ENCODE measurements around the gene UBTD2.

UBTD2 gene

GRCh38 chr5:172238334-172238733 is 45.2 kb downstream of the UBTD2 start:
- no peak for DNase-seq (ENCODE audit: extremely low spot score)
- TF ChIP-seq, protein P1, sequence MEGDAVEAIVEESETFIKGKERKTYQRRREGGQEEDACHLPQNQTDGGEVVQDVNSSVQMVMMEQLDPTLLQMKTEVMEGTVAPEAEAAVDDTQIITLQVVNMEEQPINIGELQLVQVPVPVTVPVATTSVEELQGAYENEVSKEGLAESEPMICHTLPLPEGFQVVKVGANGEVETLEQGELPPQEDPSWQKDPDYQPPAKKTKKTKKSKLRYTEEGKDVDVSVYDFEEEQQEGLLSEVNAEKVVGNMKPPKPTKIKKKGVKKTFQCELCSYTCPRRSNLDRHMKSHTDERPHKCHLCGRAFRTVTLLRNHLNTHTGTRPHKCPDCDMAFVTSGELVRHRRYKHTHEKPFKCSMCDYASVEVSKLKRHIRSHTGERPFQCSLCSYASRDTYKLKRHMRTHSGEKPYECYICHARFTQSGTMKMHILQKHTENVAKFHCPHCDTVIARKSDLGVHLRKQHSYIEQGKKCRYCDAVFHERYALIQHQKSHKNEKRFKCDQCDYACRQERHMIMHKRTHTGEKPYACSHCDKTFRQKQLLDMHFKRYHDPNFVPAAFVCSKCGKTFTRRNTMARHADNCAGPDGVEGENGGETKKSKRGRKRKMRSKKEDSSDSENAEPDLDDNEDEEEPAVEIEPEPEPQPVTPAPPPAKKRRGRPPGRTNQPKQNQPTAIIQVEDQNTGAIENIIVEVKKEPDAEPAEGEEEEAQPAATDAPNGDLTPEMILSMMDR (IDR thresholded peaks at IDR 0.05; ENCODE audit: control extremely low read depth, extremely low read depth, low read depth, missing control alignments) = no peak
- POLR2A ChIA-PET = no interaction called here
- CTCF ChIA-PET = no interaction called here

GRCh38 chr5:172235827-172236736 is 47.5 kb downstream of the UBTD2 start:
- DNase-seq (ENCODE audit: extremely low spot score) = no peak
- ChIA-PET POLR2A (no interaction called here), CTCF (interaction anchor here (1.2 kb wide), 1 partner anchor 11 kb away, joined by 3 read pairs; no protein-coding TSS in a partner anchor)
- TF ChIP-seq, protein P1 (IDR thresholded peaks at IDR 0.05; ENCODE audit: control extremely low read depth, extremely low read depth, low read depth, missing control alignments) = no peak

GRCh38 chr5:172235132-172235780 is 48.3 kb downstream of the UBTD2 start:
- CTCF ChIA-PET = no interaction called here
- DNase-seq (ENCODE audit: extremely low spot score) = no peak
- TF ChIP-seq, protein P1 (IDR thresholded peaks at IDR 0.05; ENCODE audit: control extremely low read depth, extremely low read depth, low read depth, missing control alignments) = no peak
- POLR2A ChIA-PET = no interaction called here

- no peak for DNase-seq (ENCODE audit: extremely low spot score)
- CTCF ChIA-PET = interaction anchor here (1.3 to 1.4 kb wide), 2 partner anchors 10 to 49 kb away, joined by 3 to 5 read pairs; partner anchors contain the start of gene UBTD2
- POLR2A ChIA-PET = no interaction called here
- TF ChIP-seq, protein P1 (IDR thresholded peaks at IDR 0.05; ENCODE audit: control extremely low read depth, extremely low read depth, low read depth, missing control alignments) = no peak
Observed at GRCh38 chr5:172234031-172234430, 49.5 kb downstream of the UBTD2 start.

GRCh38 chr5:172229904-172230303 is 53.7 kb downstream of the UBTD2 start:
- ChIA-PET POLR2A (interaction anchor here (0.6 kb wide), 1 partner anchor 56 kb away, joined by 3 read pairs; no protein-coding TSS in a partner anchor), CTCF (interaction anchor here (0.8 to 1.0 kb wide), 2 partner anchors 47 to 53 kb away, joined by 3 to 6 read pairs; partner anchors contain the start of gene UBTD2)
- no peak for DNase-seq (ENCODE audit: extremely low spot score)
- TF ChIP-seq, protein P1 (IDR thresholded peaks at IDR 0.05; ENCODE audit: control extremely low read depth, extremely low read depth, low read depth, missing control alignments) = no peak

DNA sequence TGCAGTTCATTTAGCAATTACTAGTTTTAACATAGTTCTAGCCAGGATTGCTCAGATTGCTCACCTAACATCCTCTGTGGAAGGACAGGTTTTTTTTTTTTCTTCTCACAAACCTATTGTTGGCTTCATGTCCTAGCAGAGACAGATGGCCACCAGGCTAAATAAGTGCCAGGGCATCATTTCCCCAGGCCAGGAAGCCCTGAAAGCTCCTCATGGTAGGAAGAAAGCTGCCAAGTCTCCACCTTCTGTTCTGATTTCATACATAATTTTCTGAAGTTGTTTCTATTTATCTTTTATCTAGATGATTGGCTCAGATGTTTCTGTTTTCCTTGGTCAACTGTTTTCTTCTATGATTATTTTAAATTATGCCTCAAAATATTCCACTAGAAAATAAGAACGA is 58.6 kb downstream of the UBTD2 start:
- ChIA-PET POLR2A (interaction anchor here (0.5 kb wide), 1 partner anchor 34 kb away, joined by 9 read pairs; no protein-coding TSS in a partner anchor), CTCF (interaction anchor here (1.0 to 3.0 kb wide), 3 partner anchors 36 to 71 kb away, joined by 3 to 17 read pairs (median 3); partner anchors contain the start of gene STK10)
- DNase-seq (ENCODE audit: extremely low spot score) = no peak
- TF ChIP-seq, protein P1 (IDR thresholded peaks at IDR 0.05; ENCODE audit: control extremely low read depth, extremely low read depth, low read depth, missing control alignments) = no peak

Data from GM10248 (cell line).